A673 (cell line): ENCODE results near the gene NEURL3. TPM values are rescaled to one million over a fixed set of nuclear protein-coding genes. Genes with fewer than 3 reads are reported as not detected.

Experiments used
- BruUV-seq: library from RNA; stranded (reverse); fragments of 400-500 nt; replicated peaks from 2 replicates; lab custom pipeline; 2021; lab: Mats Ljungman, UMichigan
- CTCF ChIA-PET: fragments of 300-600 bp; sonication (Branson Sonifier 250); formaldehyde crosslinking; loops from one replicate; lab custom pipeline; 2022; ENCODE audit warnings: antibody characterized with exemption; lab: Charles Lee
- POLR2A ChIA-PET: fragments of 300-600 bp; sonication (Branson Sonifier 250); formaldehyde crosslinking; loops from one replicate; lab custom pipeline; 2022; ENCODE audit warnings: antibody characterized with exemption; ENCODE audit not compliant: low non-redundant PET; lab: Charles Lee
- DNase-seq: peaks from one replicate; pipeline ENCODE4 v3.0.0-alpha.2; 2015; ENCODE audit warnings: low spot score
- H3K27ac ChIP-seq: fragments of 200-600 bp; sonication (generic); 2 replicates; pipeline ENCODE4 v1.5.1; 2016; ENCODE audit warnings: mixed run types, low read depth, mild to moderate bottlenecking, mixed read lengths, antibody characterized with exemption, low read length; ENCODE audit not compliant: poor library complexity, severe bottlenecking
- H3K27me3 ChIP-seq: fragments of 200-600 bp; sonication (generic); replicated peaks from 2 replicates; pipeline ENCODE4 v1.6.1; 2017; ENCODE audit warnings: mixed run types, low read depth, mild to moderate bottlenecking, mixed read lengths, antibody characterized with exemption, low read length; ENCODE audit not compliant: insufficient read depth, poor library complexity
- H3K36me3 ChIP-seq: fragments of 200-600 bp; sonication (generic); 2 replicates; pipeline ENCODE4 v1.6.1; 2016; ENCODE audit warnings: mixed run types, mild to moderate bottlenecking, mixed read lengths, antibody characterized with exemption, low read length; ENCODE audit not compliant: insufficient read depth, poor library complexity, severe bottlenecking
- H3K4me1 ChIP-seq: fragments of 200-600 bp; sonication (generic); 2 replicates; pipeline ENCODE4 v1.6.1; 2017; ENCODE audit warnings: mixed run types, mild to moderate bottlenecking, mixed read lengths, antibody characterized with exemption, low read length; ENCODE audit not compliant: insufficient read depth, poor library complexity, severe bottlenecking
- H3K4me3 ChIP-seq: fragments of 200-600 bp; sonication (generic); 2 replicates; pipeline ENCODE4 v1.5.1; 2016; ENCODE audit warnings: low read depth, mixed run types, mild to moderate bottlenecking, mixed read lengths, low read length; ENCODE audit not compliant: poor library complexity, severe bottlenecking
- H3K9me3 ChIP-seq: fragments of 200-600 bp; sonication (generic); 2 replicates; pipeline ENCODE4 v1.6.1; 2016; ENCODE audit warnings: mixed run types, low read depth, mild to moderate bottlenecking, mixed read lengths, antibody characterized with exemption, low read length; ENCODE audit not compliant: poor library complexity, severe bottlenecking
- CTCF ChIP-seq: fragments of 300-800, 200-600 bp; sonication (generic); conservative IDR thresholded peaks from 2 replicates; pipeline ENCODE4 v1.5.1; 2017; ENCODE audit warnings: low read depth, mild to moderate bottlenecking, antibody characterized with exemption, low read length, moderate library complexity, mixed read lengths
- EZH2 ChIP-seq: fragments of 200-600 bp; sonication (generic); IDR thresholded peaks from 2 replicates; pipeline ENCODE4 v1.6.1; 2017; ENCODE audit warnings: borderline replicate concordance, low read depth, mild to moderate bottlenecking, mixed read lengths, antibody characterized with exemption, low read length; ENCODE audit not compliant: poor library complexity, severe bottlenecking
- intact Hi-C: fragments of 100-400 bp; cut with micrococcal nuclease; formaldehyde crosslinking; loops from one replicate; pipeline ENCODE4 v1.10.0; 2022; ENCODE audit not compliant: unreplicated experiment
- total RNA-seq: library from RNA; stranded (reverse); gene quantifications from 2 replicates; pipeline ENCODE4 v1.2.3, GENCODE V29; 2021

The NEURL3 gene
- total RNA-seq, 1 experiment from 2014 or later: not detected

DNA sequence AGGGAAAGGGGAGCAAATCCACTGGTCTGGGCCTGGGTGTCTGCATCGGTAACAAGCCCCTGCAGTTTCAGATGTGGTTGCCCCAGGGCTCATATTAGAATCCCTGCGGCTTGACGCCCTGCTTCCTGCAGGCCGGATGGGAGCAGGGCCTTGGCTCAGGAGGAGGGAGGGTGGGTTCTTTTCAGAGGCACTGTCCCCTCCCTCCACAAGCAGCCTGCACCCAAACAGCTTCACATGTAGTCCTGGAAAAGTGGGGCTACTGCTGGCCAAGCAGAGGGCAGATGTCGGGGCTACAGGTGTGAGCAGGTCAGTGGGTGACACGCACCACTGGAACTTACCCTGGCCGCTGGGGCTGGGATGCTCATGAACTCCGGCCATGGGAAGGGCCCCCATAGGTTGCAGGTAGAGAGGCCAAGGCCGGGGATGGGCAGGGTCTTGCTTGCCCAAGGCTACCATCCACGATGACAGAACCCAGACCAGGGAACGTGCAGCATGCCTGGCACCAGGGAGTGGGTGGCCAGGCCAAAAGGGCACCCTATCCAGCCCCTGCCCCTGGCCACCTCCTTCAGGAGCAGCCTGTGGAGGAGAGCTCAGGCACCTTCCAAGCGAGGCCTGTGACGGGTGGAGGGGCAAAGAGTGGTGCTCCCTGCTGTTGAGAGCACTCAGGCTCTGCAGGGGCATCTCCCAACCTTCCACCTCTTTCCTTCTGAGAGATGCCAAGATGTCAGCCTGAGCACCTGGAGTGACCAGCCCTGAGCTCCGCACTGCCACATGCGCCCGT is 48.2 kb upstream of the NEURL3 start:
- H3K27me3 ChIP-seq: no peaks in the 10 kb centered on the region
- no peaks in the 10 kb centered on the region for H3K36me3 ChIP-seq
- no peaks in the 10 kb centered on the region for H3K9me3 ChIP-seq
- TF ChIP-seq EZH2: no peak
- no peak for TF ChIP-seq CTCF
- intact Hi-C loops: no loop called here
- no peak for DNase-seq
- BruUV-seq: no TSS peak
- H3K4me3 ChIP-seq: no peak overlapping the region
- ChIA-PET POLR2A (no interaction called here), CTCF (interaction anchor here (0.8 to 1.3 kb wide), 5 partner anchors 20 to 263 kb away, joined by 3 to 5 read pairs (median 4); partner anchors contain the start of gene CNNM3)
- H3K27ac ChIP-seq: no peak overlapping the region
- no peaks in the 10 kb centered on the region for H3K4me1 ChIP-seq

DNA sequence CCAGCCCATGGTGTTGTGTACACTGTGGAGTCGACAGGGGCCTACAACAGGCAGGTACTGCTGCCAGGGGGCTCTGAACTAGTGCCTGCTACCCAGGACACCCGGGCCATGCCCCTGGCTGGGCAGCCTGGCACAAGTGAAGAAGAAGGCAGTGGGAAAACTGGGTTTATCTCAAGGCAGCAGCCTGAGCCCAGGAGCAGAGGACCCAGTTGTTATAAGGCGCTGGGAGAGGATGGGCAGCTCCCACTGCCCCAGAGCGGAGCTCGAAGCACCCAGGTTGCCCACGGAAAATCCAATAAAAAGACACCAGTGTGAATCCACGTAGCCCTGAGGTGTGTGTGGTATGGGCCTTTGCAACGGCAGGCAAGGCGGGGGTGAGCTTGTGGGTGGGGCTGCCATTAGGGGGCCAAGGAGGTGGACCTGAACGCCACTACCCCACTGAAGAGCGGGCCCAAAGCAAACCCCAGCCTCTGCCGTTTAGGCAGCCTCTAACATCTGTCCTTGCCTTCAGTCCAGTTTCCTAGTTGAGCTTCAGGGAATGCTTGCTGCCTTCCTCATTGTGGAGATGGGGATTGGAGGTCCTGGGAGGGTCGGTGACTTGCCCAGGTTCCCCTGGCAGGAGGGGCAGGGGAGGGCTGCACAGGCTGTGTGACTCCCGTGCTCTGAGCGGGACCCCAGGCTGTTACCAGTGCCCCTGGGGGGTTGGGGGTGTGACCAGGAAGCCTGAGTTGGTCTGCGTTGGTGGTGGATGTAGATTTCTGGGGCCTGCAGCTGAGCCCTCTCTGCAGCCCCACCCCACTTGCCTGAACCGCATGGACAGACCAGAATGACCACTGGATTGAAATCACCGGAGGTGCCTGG is 47.4 kb upstream of the NEURL3 start:
- H3K27ac ChIP-seq: no peak overlapping the region
- no peak for DNase-seq
- intact Hi-C loops: no loop called here
- H3K4me3 ChIP-seq: no peak overlapping the region
- ChIA-PET POLR2A (no interaction called here), CTCF (no interaction called here)
- no peaks in the 10 kb centered on the region for H3K36me3 ChIP-seq
- H3K27me3 ChIP-seq: no peaks in the 10 kb centered on the region
- H3K9me3 ChIP-seq: no peaks in the 10 kb centered on the region
- no peak for TF ChIP-seq CTCF
- TF ChIP-seq EZH2: no peak
- BruUV-seq: no TSS peak
- H3K4me1 ChIP-seq: no peaks in the 10 kb centered on the region

- intact Hi-C loops: no loop called here
- H3K27me3 ChIP-seq: no peaks in the 10 kb centered on the region
- CTCF ChIA-PET: no interaction called here
- no peaks in the 10 kb centered on the region for H3K36me3 ChIP-seq
- H3K4me1 ChIP-seq: no peaks in the 10 kb centered on the region
- no TSS peak for BruUV-seq
- POLR2A ChIA-PET: no interaction called here
- H3K4me3 ChIP-seq: no peak overlapping the region
- TF ChIP-seq EZH2 (no peak), CTCF (no peak)
- no peak for DNase-seq
- H3K9me3 ChIP-seq: no peaks in the 10 kb centered on the region
- H3K27ac ChIP-seq: no peak overlapping the region
These were observed 46.6 kb upstream of the NEURL3 start for GRCh38 chr2:96551605-96552314.
